HG03025 (cell line): ENCODE data around the gene PPP2R2D.

ENCODE experiments used
- ATAC-seq: cut with Tn5 transposase; IDR thresholded peaks from one replicate; pipeline ENCODE4 v1.9.1; 2021; ENCODE audit warnings: mild to moderate bottlenecking, moderate library complexity; ENCODE audit not compliant: unreplicated experiment, low FRiP score

Gene PPP2R2D

GRCh38 chr10:131925011-131925649 lies 24.3 kb downstream of the PPP2R2D start:
- ATAC-seq: no peak

- no peak for ATAC-seq
Observed at GRCh38 chr10:131925716-131926115, 24.9 kb downstream of the PPP2R2D start.

GRCh38 chr10:131926253-131926652 lies 25.4 kb downstream of the PPP2R2D start:
- ATAC-seq: no peak

- ATAC-seq: no peak
Observed at GRCh38 chr10:131926743-131927595, 26.2 kb downstream of the PPP2R2D start.

GRCh38 chr10:131928248-131929095 lies 27.7 kb downstream of the PPP2R2D start:
- ATAC-seq: peak; percentile 91

GRCh38 chr10:131929122-131929845 lies 28.5 kb downstream of the PPP2R2D start:
- ATAC-seq: no peak

- ATAC-seq: no peak
Observed at GRCh38 chr10:131930150-131930549, 29.3 kb downstream of the PPP2R2D start.

GRCh38 chr10:131930586-131931330 lies 29.9 kb downstream of the PPP2R2D start:
- no peak for ATAC-seq

- ATAC-seq: no peak
Observed at GRCh38 chr10:131931981-131932380, 31.2 kb downstream of the PPP2R2D start.

GRCh38 chr10:131933016-131933695 lies 32.3 kb downstream of the PPP2R2D start:
- ATAC-seq: no peak

GRCh38 chr10:131933696-131934086 lies 32.9 kb downstream of the PPP2R2D start:
- ATAC-seq: no peak

- ATAC-seq: no peak
Observed at GRCh38 chr10:131934769-131935168, 34.0 kb downstream of the PPP2R2D start.

- no peak for ATAC-seq
Observed at GRCh38 chr10:131935260-131935659, 34.5 kb downstream of the PPP2R2D start.

- no peak for ATAC-seq
Observed at GRCh38 chr10:131936294-131936693, 35.5 kb downstream of the PPP2R2D start.

- no peak for ATAC-seq
Observed at GRCh38 chr10:131936736-131937135, 35.9 kb downstream of the PPP2R2D start.

- ATAC-seq: no peak
Observed at GRCh38 chr10:131937836-131938235, 37.0 kb downstream of the PPP2R2D start.

- no peak for ATAC-seq
Observed at GRCh38 chr10:131938681-131939080, 37.9 kb downstream of the PPP2R2D start.

GRCh38 chr10:131942455-131942854 lies 41.6 kb downstream of the PPP2R2D start:
- no peak for ATAC-seq
